Parathyroid adenoma (tissue), 2 donors: Measurements from ENCODE around the gene C19orf38.

Experiments
- H2AFZ ChIP-seq: fragments of 300-600 bp; sonication (generic); one replicate; pipeline ENCODE4 v1.7.0; 2017; ENCODE audit warnings: antibody characterized with exemption, mild to moderate bottlenecking
- H3K27ac ChIP-seq: fragments of 300-600 bp; sonication (generic); one replicate; pipeline ENCODE4 v1.7.0; 2017
- H3K27me3 ChIP-seq: fragments of 300-600 bp; sonication (generic); one replicate; pipeline ENCODE4 v1.7.0; 2017; ENCODE audit warnings: low read length; ENCODE audit not compliant: control insufficient read depth, insufficient read depth
- H3K36me3 ChIP-seq: fragments of 300-600 bp; sonication (generic); one replicate; pipeline ENCODE4 v1.7.0; 2017; ENCODE audit warnings: low read length; ENCODE audit not compliant: control insufficient read depth, insufficient read depth
- H3K4me1 ChIP-seq: fragments of 300-600 bp; sonication (generic); one replicate; pipeline ENCODE4 v1.7.0; 2017; ENCODE audit warnings: control low read depth
- H3K4me2 ChIP-seq: fragments of 300-600 bp; sonication (generic); one replicate; pipeline ENCODE4 v1.7.0; 2017; ENCODE audit warnings: low read length
- H3K4me3 ChIP-seq: fragments of 300-600 bp; sonication (generic); one replicate; pipeline ENCODE4 v1.7.0; 2017; ENCODE audit warnings: low read depth, low read length
- H3K79me2 ChIP-seq: fragments of 300-600 bp; sonication (generic); one replicate; pipeline ENCODE4 v1.7.0; 2017; ENCODE audit warnings: control low read depth
- H3K9ac ChIP-seq: fragments of 300-600 bp; sonication (generic); one replicate; pipeline ENCODE4 v1.7.0; 2017; ENCODE audit warnings: mild to moderate bottlenecking
- H3K9me3 ChIP-seq: fragments of 300-600 bp; sonication (generic); one replicate; pipeline ENCODE4 v1.7.0; 2017; ENCODE audit warnings: low read length; ENCODE audit not compliant: control insufficient read depth
- CTCF ChIP-seq: fragments of 300-600 bp; sonication (generic); IDR thresholded peaks from one replicate; pipeline ENCODE4 v1.7.0; 2017; ENCODE audit warnings: antibody characterized with exemption, mild to moderate bottlenecking
- donor health status: primary hyperparathyroidism.

Gene C19orf38

GRCh38 chr19:10846500-10847202 is 1.6 kb upstream of the C19orf38 start:
- H2AFZ ChIP-seq, result no peak overlapping the region
- no peak overlapping the region for H3K27ac ChIP-seq
- no peaks in the 10 kb centered on the region for H3K36me3 ChIP-seq
- H3K27me3 ChIP-seq, result no peaks in the 10 kb centered on the region
- no peak for TF ChIP-seq CTCF
- H3K9me3 ChIP-seq, result no peaks in the 10 kb centered on the region
- no peak overlapping the region for H3K4me3 ChIP-seq
- no peak overlapping the region for H3K4me2 ChIP-seq
- H3K79me2 ChIP-seq, result no peaks in the 10 kb centered on the region
- H3K9ac ChIP-seq, result no peak overlapping the region
- no peaks in the 10 kb centered on the region for H3K4me1 ChIP-seq

DNA sequence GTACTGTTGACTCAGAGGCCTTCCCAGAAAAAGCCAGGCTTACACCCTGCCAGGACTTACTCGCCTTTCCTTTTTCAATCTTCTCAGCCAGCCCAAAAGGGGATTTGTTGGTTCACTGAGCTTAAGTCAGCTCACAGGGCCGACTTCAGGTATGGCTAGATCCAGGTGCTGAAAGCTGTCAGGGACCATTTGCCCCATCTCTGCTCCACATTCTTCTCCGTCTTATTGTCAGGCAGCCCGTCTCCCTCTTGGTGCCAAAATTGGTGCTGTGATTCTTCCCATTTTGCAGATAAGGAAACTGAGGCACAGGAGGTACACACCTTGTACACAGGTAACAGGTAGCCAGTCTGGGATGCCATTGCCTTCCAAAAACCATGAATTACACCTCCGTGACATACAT is 2.4 kb downstream of the C19orf38 start:
- Histone ChIP-seq H3K27me3 (no peaks in the 10 kb centered on the region), H2AFZ (no peak overlapping the region), H3K9me3 (no peaks in the 10 kb centered on the region), H3K36me3 (no peaks in the 10 kb centered on the region), H3K4me3 (no peak overlapping the region), H3K4me1 (no peaks in the 10 kb centered on the region), H3K4me2 (no peak overlapping the region), H3K27ac (no peak overlapping the region), H3K9ac (no peak overlapping the region), H3K79me2 (no peaks in the 10 kb centered on the region)
- TF ChIP-seq CTCF, result no peak

- no peak for TF ChIP-seq CTCF
- Histone ChIP-seq H3K4me1 (no peaks in the 10 kb centered on the region), H3K9ac (no peak overlapping the region), H2AFZ (no peak overlapping the region), H3K79me2 (no peaks in the 10 kb centered on the region), H3K4me2 (no peak overlapping the region), H3K27me3 (no peaks in the 10 kb centered on the region), H3K27ac (no peak overlapping the region), H3K9me3 (no peaks in the 10 kb centered on the region), H3K4me3 (no peak overlapping the region), H3K36me3 (no peaks in the 10 kb centered on the region)
Measured at GRCh38 chr19:10852098-10852800, 4.0 kb downstream of the C19orf38 start.

DNA sequence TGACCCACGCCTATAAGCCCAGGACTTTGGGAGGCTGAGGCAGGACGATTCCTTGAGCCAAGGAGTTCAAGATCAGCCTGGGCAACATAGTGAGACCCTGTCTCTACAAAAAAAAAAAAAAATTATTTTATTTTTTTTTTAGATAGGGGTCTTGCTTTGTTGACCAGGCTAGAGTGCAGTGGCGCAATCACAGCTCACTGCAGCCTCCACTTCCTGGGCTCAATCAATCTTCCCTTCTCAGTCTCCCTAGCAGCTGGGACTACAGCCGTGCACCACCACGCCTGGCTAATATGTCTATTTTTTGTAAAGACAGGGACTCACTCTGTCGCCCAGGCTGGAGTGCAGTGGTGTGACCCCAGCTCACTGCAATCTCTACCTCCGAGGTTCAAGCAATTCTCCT is 4.7 kb downstream of the C19orf38 start:
- Histone ChIP-seq H3K4me3 (no peak overlapping the region), H3K36me3 (no peaks in the 10 kb centered on the region), H3K9me3 (no peaks in the 10 kb centered on the region), H2AFZ (no peak overlapping the region), H3K79me2 (no peaks in the 10 kb centered on the region), H3K4me1 (no peaks in the 10 kb centered on the region), H3K27me3 (no peaks in the 10 kb centered on the region), H3K4me2 (no peak overlapping the region), H3K9ac (no peak overlapping the region), H3K27ac (no peak overlapping the region)
- TF ChIP-seq CTCF, result no peak
